GM12878 (cell line): Measurements from ENCODE around the gene RGS6. TPM values are rescaled to one million over a fixed set of nuclear protein-coding genes. Genes with fewer than 3 reads are reported as not detected.

ENCODE experiments used
- ATAC-seq: fragments of 200-7000 bp; cut with Tn5 transposase; 3 replicates; pipeline ENCODE4 v1.9.1; 2020; ENCODE audit warnings: mild to moderate bottlenecking, moderate library complexity
- BruUV-seq: library from RNA; stranded (reverse); fragments of 400-500 nt; replicated peaks from 2 replicates; lab custom pipeline; 2021; lab: Mats Ljungman, UMichigan
- CTCF ChIA-PET: fragments of 300-600 bp; sonication (Branson Sonifier 250); formaldehyde crosslinking; extraction: SDS; loops from one replicate; lab custom pipeline; 2021; ENCODE audit warnings: inconsistent platforms; lab: Yijun Ruan, JAX
- POLR2A ChIA-PET: fragments of 350-600 bp; formaldehyde crosslinking; extraction: SDS; loops from one replicate; lab custom pipeline; 2021; ENCODE audit warnings: inconsistent platforms; lab: Charles Lee
- RAD21 ChIA-PET: fragments of 300-600 bp; sonication (Branson Sonifier 250); formaldehyde crosslinking; loops from one replicate; lab custom pipeline; 2023; ENCODE audit warnings: antibody characterized with exemption; ENCODE audit not compliant: unreplicated experiment; lab: Charles Lee
- SMC1A ChIA-PET: fragments of 300-600 bp; sonication (Branson Sonifier 250); formaldehyde crosslinking; loops from one replicate; lab custom pipeline; 2023; ENCODE audit not compliant: unreplicated experiment, uncharacterized antibody; lab: Charles Lee
- DNase-seq: peaks from one replicate; pipeline ENCODE4 v3.0.0-alpha.2; 2011; ENCODE audit warnings: low read depth, low spot score
- FAIRE-seq: peaks from 3 replicates; lab custom pipeline; 2011; peaks lifted over from hg19 to GRCh38; lab: Jason Lieb, UNC
- H2AFZ ChIP-seq: 2 replicates; pipeline ENCODE4 v1.6.0; 2011; ENCODE audit warnings: low read depth, low read length, control low read depth; ENCODE audit not compliant: control insufficient read depth
- H3K27ac ChIP-seq: 2 replicates; pipeline ENCODE4 v1.5.1; 2011; ENCODE audit warnings: control low read depth; ENCODE audit not compliant: control insufficient read depth, insufficient read depth
- H3K27me3 ChIP-seq, 2 experiments: replicated peaks in 1 of 2; 2 replicates each; pipeline versions ENCODE4 v1.6.0 to v1.6.1; 2011; ENCODE audit warnings: low read length in 1 of 2; ENCODE audit not compliant: control insufficient read depth in 2 of 2, insufficient read depth in 2 of 2
- H3K36me3 ChIP-seq, 2 experiments: 2 replicates each; pipeline ENCODE4 v1.5.1; 2011; ENCODE audit warnings: low read length in 1 of 2; ENCODE audit not compliant: control insufficient read depth in 2 of 2, insufficient read depth in 2 of 2
- H3K4me1 ChIP-seq: 2 replicates; pipeline ENCODE4 v1.6.1; 2011; ENCODE audit warnings: mild to moderate bottlenecking, low read length, moderate library complexity, mixed read lengths; ENCODE audit not compliant: control insufficient read depth, insufficient read depth
- H3K4me2 ChIP-seq: 2 replicates; pipeline ENCODE4 v1.6.0; 2011; ENCODE audit warnings: control low read depth; ENCODE audit not compliant: control insufficient read depth, insufficient read depth
- H3K4me3 ChIP-seq: fragments of 200-600 bp; sonication (generic); 2 replicates; pipeline ENCODE4 v1.5.1; 2016
- H3K79me2 ChIP-seq: 2 replicates; pipeline ENCODE4 v1.6.0; 2011; ENCODE audit warnings: low read length; ENCODE audit not compliant: control insufficient read depth, insufficient read depth
- H3K9ac ChIP-seq: 2 replicates; pipeline ENCODE4 v1.8.0; 2011; ENCODE audit warnings: low read length, control low read depth, mixed read lengths; ENCODE audit not compliant: control insufficient read depth, insufficient read depth
- H3K9me3 ChIP-seq: replicated peaks from 3 replicates; pipeline ENCODE4 v1.5.1; 2011; ENCODE audit warnings: mild to moderate bottlenecking, low read length; ENCODE audit not compliant: control insufficient read depth, insufficient read depth
- H4K20me1 ChIP-seq: 2 replicates; pipeline ENCODE4 v1.6.0; 2011; ENCODE audit not compliant: control insufficient read depth, insufficient read depth
- CTCF ChIP-seq, 3 experiments: IDR thresholded peaks in 2 of 3; conservative IDR thresholded peaks in 1 of 3; 2 replicates each; pipeline ENCODE4 v1.5.1; 2011; ENCODE audit warnings: low read depth in 3 of 3, low read length in 3 of 3, mild to moderate bottlenecking in 3 of 3, control low read depth in 2 of 3, moderate library complexity in 2 of 3, inconsistent platforms in 1 of 3, mixed read lengths in 1 of 3; ENCODE audit not compliant: control insufficient read depth in 2 of 3, insufficient read depth in 1 of 3; ENCODE audit errors: extremely low read depth in 1 of 3
- EED ChIP-seq: sonication (generic); IDR thresholded peaks from 2 replicates; pipeline ENCODE4 v1.6.1; 2016; ENCODE audit warnings: antibody characterized with exemption, low read depth
- EGR1 ChIP-seq, 2 experiments: IDR thresholded peaks; 1 replicate in 1 of 2; 2 replicates in 1 of 2; pipeline ENCODE4 v1.6.1; 2011 to 2012; ENCODE audit warnings: low read depth in 2 of 2, low read length in 2 of 2, borderline replicate concordance in 1 of 2, mild to moderate bottlenecking in 1 of 2, moderate library complexity in 1 of 2
- ETV6 ChIP-seq, 2 experiments: fragments of 450-650 bp in 1 of 2; IDR thresholded peaks in 1 of 2; conservative IDR thresholded peaks in 1 of 2; 2 replicates each; pipeline ENCODE4 v1.6.1; 2014; ENCODE audit warnings: antibody characterized with exemption in 1 of 2, borderline replicate concordance in 1 of 2, low read depth in 1 of 2, mild to moderate bottlenecking in 1 of 2, moderate library complexity in 1 of 2
- EZH2 ChIP-seq: IDR thresholded peaks from 2 replicates; pipeline ENCODE4 v1.6.1; 2012; ENCODE audit warnings: low read depth, mild to moderate bottlenecking, control low read depth, inconsistent platforms, low read length, borderline replicate concordance; ENCODE audit not compliant: control insufficient read depth
- MXI1 ChIP-seq: fragments of 150-350 bp; IDR thresholded peaks from 2 replicates; pipeline ENCODE4 v1.6.1; 2011; ENCODE audit warnings: low read depth, mild to moderate bottlenecking, inconsistent platforms, low read length, improper control_type of control experiment
- NKRF ChIP-seq: fragments of 450-650 bp; conservative IDR thresholded peaks from 2 replicates; pipeline ENCODE4 v1.6.1; 2017; ENCODE audit warnings: mild to moderate bottlenecking, moderate library complexity
- RAD21 ChIP-seq: IDR thresholded peaks from 2 replicates; pipeline ENCODE4 v1.6.1; 2011; ENCODE audit warnings: mild to moderate bottlenecking, low read depth, low read length, moderate library complexity; ENCODE audit not compliant: insufficient read depth
- RUNX3 ChIP-seq: IDR thresholded peaks from 2 replicates; pipeline ENCODE4 v1.6.1; 2012; ENCODE audit warnings: low read length, inconsistent platforms
- SMC3 ChIP-seq: IDR thresholded peaks from 2 replicates; pipeline ENCODE4 v1.6.1; 2011; ENCODE audit warnings: low read length, improper control_type of control experiment, borderline replicate concordance
- TCF12 ChIP-seq: IDR thresholded peaks from 2 replicates; pipeline ENCODE4 v1.6.1; 2011; ENCODE audit warnings: low read depth, mild to moderate bottlenecking, low read length
- YY1 ChIP-seq: IDR thresholded peaks from 2 replicates; pipeline ENCODE4 v1.6.1; 2011; ENCODE audit warnings: low read depth, mild to moderate bottlenecking, low read length
- WGBS: methylation state at CpG from one replicate; pipeline ENCODE4 v1.1.6; 2016; ENCODE audit warnings: low lambda C conversion rate; ENCODE audit not compliant: insufficient replicate concordance, insufficient coverage; ENCODE audit errors: missing lambda C conversion rate; 5-methylcytosine and 5-hydroxymethylcytosine counted together
- in situ Hi-C: fragments of 300-500 bp; cut with MboI; formaldehyde crosslinking; loops from 9 replicates; pipeline ENCODE4 v1.14.3; 2018; ENCODE audit warnings: mixed read lengths
- intact Hi-C: fragments of 100-400 bp; cut with micrococcal nuclease; formaldehyde crosslinking; loops from one replicate; pipeline ENCODE4 v1.14.2; 2022; ENCODE audit not compliant: unreplicated experiment
- polyA plus RNA-seq, 11 experiments: library from polyadenylated mRNA; depleted of rRNA in 4 of 11; unstranded in 6 of 11; stranded (reverse) in 5 of 11; fragments of >200 nt; fragmentation: Nextera tagmentation in 4 of 11; fragmentation: Illumina TruSeq in 1 of 11; extraction: Ambion mirVana in 4 of 11; extraction: Trizol in 1 of 11; gene quantifications; 1 replicate in 1 of 11; 2 replicates in 10 of 11; pipeline versions ENCODE4 v1.2.1 to v1.2.3, GENCODE V29; 2011 to 2016; ENCODE audit warnings: inconsistent platforms in 2 of 11, missing spikeins in 2 of 11, low read depth in 1 of 11
- total RNA-seq, 4 experiments: library from RNA; depleted of rRNA in 3 of 4; stranded (reverse); fragments of >200 nt in 3 of 4; fragmentation: Illumina TruSeq in 1 of 4; extraction: Trizol in 1 of 4; gene quantifications; 2 replicates each; pipeline versions ENCODE4 v1.2.1 to v1.2.3, GENCODE V29; 2013 to 2021
- TF ChIP-seq, protein P1 (sequence below): fragments of 450-650 bp; IDR thresholded peaks from 2 replicates; pipeline ENCODE4 v1.6.1; 2016; ENCODE audit warnings: mild to moderate bottlenecking

The RGS6 gene
- total and polyA plus RNA-seq, 10 of the 15 experiments (the other 5 are each of a cell fraction or from before 2014, with no cell fraction given) = 3.9 to 18.1 (median 12.4) TPM

- Histone ChIP-seq H3K4me2 (no peak overlapping the region), H3K4me3 (no peak overlapping the region), H3K79me2 (no peaks in the 10 kb centered on the region), H3K27ac (no peak overlapping the region), H2AFZ (no peak overlapping the region), H3K27me3 (no peaks in the 10 kb centered on the region), H3K9me3 (no peaks in the 10 kb centered on the region; the same call in 1 of the 3 replicates), H4K20me1 (no peaks in the 10 kb centered on the region), H3K36me3 (no peaks in the 10 kb centered on the region), H3K4me1 (no peaks in the 10 kb centered on the region), H3K9ac (no peak overlapping the region)
- WGBS = 13% methylated on average over 12 of the region's 12 CpGs
- DNase-seq = no peak
- peak; percentile 75 for ATAC-seq
- FAIRE-seq = no peak
- intact Hi-C loops = loop anchor here (5.0 kb wide), 1 partner anchor 188 kb away; no protein-coding TSS in a partner anchor
- in situ Hi-C loops = no loop called here
- BruUV-seq = no TSS peak
- ChIA-PET POLR2A (interaction anchor here (1.4 kb wide), 1 partner anchor 81 kb away, joined by 3 read pairs; no protein-coding TSS in a partner anchor), CTCF (interaction anchor here (0.6 to 6.0 kb wide), 51 partner anchors 9 to 353 kb away, joined by 3 to 46 read pairs (median 4); partner anchors contain the start of gene RGS6), SMC1A (interaction anchor here (0.7 to 5.7 kb wide), 22 partner anchors 10 to 347 kb away, joined by 3 to 31 read pairs (median 4); no protein-coding TSS in a partner anchor), RAD21 (interaction anchor here (0.7 to 2.7 kb wide), 11 partner anchors 9 to 205 kb away, joined by 3 to 12 read pairs (median 3); partner anchors contain the start of gene RGS6)
- TF ChIP-seq ETV6 (conservative IDR thresholded peaks at IDR 0.05 in 1 of 2, IDR thresholded peaks at IDR 0.05 in 1 of 2; ENCODE audit: borderline replicate concordance in 1 of 2, low read depth in 1 of 2) = peak in 1 of 2 experiments; percentile 28; a peak in 1 of 4 replicates
- peak; percentile 59 to 72 (median 66) for TF ChIP-seq CTCF (IDR thresholded peaks at IDR 0.05 in 2 of 3, conservative IDR thresholded peaks at IDR 0.05 in 1 of 3; ENCODE audit: control insufficient read depth in 2 of 3, extremely low read depth in 1 of 3, insufficient read depth in 1 of 3, low read depth in 3 of 3, low read length in 3 of 3)
- peak; percentile 37; the same call in 1 of the 2 replicates for TF ChIP-seq EED
- TF ChIP-seq TCF12 = peak; percentile 56; the same call in 1 of the 2 replicates
- peak; percentile 51; the same call in 1 of the 2 replicates for TF ChIP-seq SMC3
- TF ChIP-seq, protein P1, sequence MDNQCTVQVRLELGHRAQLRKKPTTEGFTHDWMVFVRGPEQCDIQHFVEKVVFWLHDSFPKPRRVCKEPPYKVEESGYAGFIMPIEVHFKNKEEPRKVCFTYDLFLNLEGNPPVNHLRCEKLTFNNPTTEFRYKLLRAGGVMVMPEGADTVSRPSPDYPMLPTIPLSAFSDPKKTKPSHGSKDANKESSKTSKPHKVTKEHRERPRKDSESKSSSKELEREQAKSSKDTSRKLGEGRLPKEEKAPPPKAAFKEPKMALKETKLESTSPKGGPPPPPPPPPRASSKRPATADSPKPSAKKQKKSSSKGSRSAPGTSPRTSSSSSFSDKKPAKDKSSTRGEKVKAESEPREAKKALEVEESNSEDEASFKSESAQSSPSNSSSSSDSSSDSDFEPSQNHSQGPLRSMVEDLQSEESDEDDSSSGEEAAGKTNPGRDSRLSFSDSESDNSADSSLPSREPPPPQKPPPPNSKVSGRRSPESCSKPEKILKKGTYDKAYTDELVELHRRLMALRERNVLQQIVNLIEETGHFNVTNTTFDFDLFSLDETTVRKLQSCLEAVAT = 0 out of 2 replicates have a peak, but pooled peaks have one; percentile 13
- 0 out of 2 replicates have a peak, but pooled peaks have one; percentile 59 for TF ChIP-seq YY1
- TF ChIP-seq EGR1 (IDR thresholded peaks at IDR 0.05; ENCODE audit: borderline replicate concordance in 1 of 2, low read depth in 2 of 2, low read length in 2 of 2) = peak in 1 of 2 experiments; percentile 88; a peak in 2 of 3 replicates
- no peak for TF ChIP-seq MXI1
- TF ChIP-seq EZH2 = no peak
- peak; percentile 64 for TF ChIP-seq RAD21
- peak; percentile 7; the same call in 1 of the 2 replicates for TF ChIP-seq RUNX3
- TF ChIP-seq NKRF = no peak; the same call in 1 of the 2 replicates
These were observed 171.9 kb downstream of the RGS6 start for GRCh38 chr14:72104011-72104613.
